ENCODE data around the gene TPO. TPM values are rescaled to one million over a fixed set of nuclear protein-coding genes. Genes with fewer than 3 reads are reported as not detected.

TPO gene
- total RNA-seq, 1 experiment from 2014 or later = not detected

GRCh38 chr2:1510176-1510575 is 96.9 kb downstream of the TPO start:
- H3K56ac ChIP-seq (ENCODE audit: insufficient read length, low read depth, low read length) = no peak overlapping the region
- no peaks in the 10 kb centered on the region for H3K9me3 ChIP-seq (ENCODE audit: control insufficient read depth, low read depth, low read length)
- H3K4me3 Mint-ChIP-seq = no peak overlapping the region
- no peaks in the 10 kb centered on the region for H3K79me2 ChIP-seq (ENCODE audit: insufficient read depth, low read length)
- no peak overlapping the region for H3K4me2 ChIP-seq (ENCODE audit: insufficient read depth, insufficient read length, low read length)
- H3K27ac ChIP-seq (ENCODE audit: insufficient read length, low read depth, low read length) = no peak overlapping the region
- H3K27me3 Mint-ChIP-seq (ENCODE audit: low read depth) = peaks cover 3% of the 10 kb centered on the region; the same call in 1 of the 2 replicates
- no peaks in the 10 kb centered on the region for H3K4me1 ChIP-seq (ENCODE audit: insufficient read depth, low read length)
- H3K18ac ChIP-seq (ENCODE audit: insufficient read length, low read depth, low read length) = no peak overlapping the region
- H3T11ph ChIP-seq (ENCODE audit: low read length) = no peak overlapping the region
- H2BK20ac ChIP-seq (ENCODE audit: low read depth, low read length, poor library complexity, severe bottlenecking) = no peak overlapping the region
- no peak overlapping the region for H2AK5ac ChIP-seq (ENCODE audit: insufficient read length, low read length)
- H3K27ac Mint-ChIP-seq = no peak overlapping the region
- no CpG with 5 or more reads among the region's 4 CpGs for WGBS (ENCODE audit: extremely low coverage, insufficient read length, low lambda C conversion rate)
- H2AFZ ChIP-seq (ENCODE audit: low read length) = no peak overlapping the region
- H3K9me3 Mint-ChIP-seq = no peaks in the 10 kb centered on the region; a peak in 1 of 5 replicates
- H2BK15ac ChIP-seq (ENCODE audit: low read depth, low read length) = no peak overlapping the region
- no peaks in the 10 kb centered on the region for H3K79me1 ChIP-seq (ENCODE audit: insufficient read depth, low read depth, low read length, poor library complexity, severe bottlenecking)
- H3K27me3 ChIP-seq (ENCODE audit: insufficient read depth, low read length) = no peaks in the 10 kb centered on the region
- no peak overlapping the region for H3K14ac ChIP-seq (ENCODE audit: insufficient read depth, low read length)
- H4K91ac ChIP-seq (ENCODE audit: insufficient read length, low read depth, low read length) = no peak overlapping the region
- TF ChIP-seq, protein P1, sequence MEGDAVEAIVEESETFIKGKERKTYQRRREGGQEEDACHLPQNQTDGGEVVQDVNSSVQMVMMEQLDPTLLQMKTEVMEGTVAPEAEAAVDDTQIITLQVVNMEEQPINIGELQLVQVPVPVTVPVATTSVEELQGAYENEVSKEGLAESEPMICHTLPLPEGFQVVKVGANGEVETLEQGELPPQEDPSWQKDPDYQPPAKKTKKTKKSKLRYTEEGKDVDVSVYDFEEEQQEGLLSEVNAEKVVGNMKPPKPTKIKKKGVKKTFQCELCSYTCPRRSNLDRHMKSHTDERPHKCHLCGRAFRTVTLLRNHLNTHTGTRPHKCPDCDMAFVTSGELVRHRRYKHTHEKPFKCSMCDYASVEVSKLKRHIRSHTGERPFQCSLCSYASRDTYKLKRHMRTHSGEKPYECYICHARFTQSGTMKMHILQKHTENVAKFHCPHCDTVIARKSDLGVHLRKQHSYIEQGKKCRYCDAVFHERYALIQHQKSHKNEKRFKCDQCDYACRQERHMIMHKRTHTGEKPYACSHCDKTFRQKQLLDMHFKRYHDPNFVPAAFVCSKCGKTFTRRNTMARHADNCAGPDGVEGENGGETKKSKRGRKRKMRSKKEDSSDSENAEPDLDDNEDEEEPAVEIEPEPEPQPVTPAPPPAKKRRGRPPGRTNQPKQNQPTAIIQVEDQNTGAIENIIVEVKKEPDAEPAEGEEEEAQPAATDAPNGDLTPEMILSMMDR (conservative IDR thresholded peaks at IDR 0.05) = no peak
- no peak overlapping the region for H4K5ac ChIP-seq (ENCODE audit: insufficient read length, low read depth, low read length)
- no peak overlapping the region for H2BK120ac ChIP-seq (ENCODE audit: low read depth, low read length, poor library complexity, severe bottlenecking)
- no peak overlapping the region for H3K9ac ChIP-seq (ENCODE audit: extremely low read depth, insufficient read length, low read length)
- H3K4me1 Mint-ChIP-seq = peaks cover 4 to 10% of the 10 kb centered on the region in 2 experiments; a peak in 3 of 4 replicates
- no peak overlapping the region for H2BK5ac ChIP-seq (ENCODE audit: insufficient read length, low read length)
- no peak overlapping the region for H3K4ac ChIP-seq (ENCODE audit: low read depth, low read length)
- DNase-seq = no peak
- no peak overlapping the region for H2BK12ac ChIP-seq (ENCODE audit: insufficient read length, low read depth, low read length)
- no peaks in the 10 kb centered on the region for H3K36me3 Mint-ChIP-seq (ENCODE audit: insufficient read depth in 1 of 3, low read depth in 3 of 3)
- no peaks in the 10 kb centered on the region for H4K20me1 ChIP-seq (ENCODE audit: control insufficient read depth, insufficient read depth, insufficient read length)
- peaks cover under 1% of the 10 kb centered on the region for H3K23me2 ChIP-seq (ENCODE audit: insufficient read length, low read depth, low read length, poor library complexity, severe bottlenecking)
- no peak overlapping the region for H3K23ac ChIP-seq (ENCODE audit: insufficient read length, low read depth, low read length)
- H4K8ac ChIP-seq (replicated peaks; ENCODE audit: insufficient read length, low read depth, low read length) = no peak overlapping the region

Data from H9 (cell line).